Skeletal muscle tissue (tissue), 4 donors: ENCODE data around the gene NFATC4. TPM values are rescaled to one million over a fixed set of nuclear protein-coding genes. Genes with fewer than 3 reads are reported as not detected.
A peak's percentile ranks its signal among the peaks of the same experiment; 100 is the strongest.
"Not testable (repeated sequence)": the region's sequence is repeated elsewhere in the genome, so short reads cannot be mapped to it uniquely, and the experiment has no call there.

Experiments
- H3K27ac ChIP-seq: one replicate; pipeline ENCODE4 v1.7.0; 2013; ENCODE audit warnings: mild to moderate bottlenecking, low read depth, low read length, inconsistent platforms
- H3K27me3 ChIP-seq, 3 donors: one replicate each; pipeline ENCODE4 v1.7.0; 2013; ENCODE audit warnings: low read length in 3 of 3; ENCODE audit not compliant: control insufficient read depth in 3 of 3, insufficient read depth in 3 of 3
- H3K36me3 ChIP-seq, 3 donors: one replicate each; pipeline ENCODE4 v1.7.0; 2013; ENCODE audit warnings: low read length in 3 of 3; ENCODE audit not compliant: control insufficient read depth in 3 of 3, insufficient read depth in 3 of 3
- H3K4me1 ChIP-seq, 3 donors: one replicate each; pipeline ENCODE4 v1.7.0; 2013; ENCODE audit warnings: low read length in 3 of 3, mild to moderate bottlenecking in 3 of 3; ENCODE audit not compliant: control insufficient read depth in 3 of 3, insufficient read depth in 3 of 3
- H3K4me3 ChIP-seq, 3 donors: one replicate each; pipeline ENCODE4 v1.7.0; 2013; ENCODE audit warnings: low read length in 3 of 3
- H3K9ac ChIP-seq, 3 donors: one replicate each; pipeline ENCODE4 v1.7.0; 2013; ENCODE audit warnings: low read length in 3 of 3, mild to moderate bottlenecking in 3 of 3, moderate library complexity in 2 of 3, low read depth in 1 of 3
- H3K9me3 ChIP-seq, 3 donors: one replicate each; pipeline ENCODE4 v1.7.0; 2013; ENCODE audit warnings: low read length in 3 of 3; ENCODE audit not compliant: control insufficient read depth in 3 of 3
- total RNA-seq: library from RNA; depleted of rRNA; stranded (reverse); fragments of >200 nt; gene quantifications from one replicate; pipeline ENCODE4 v1.2.3, GENCODE V29; 2014
- donor health status: Osteomylitis.

The NFATC4 gene
- total RNA-seq, 1 donor from 2014 or later: 21.4 TPM

DNA sequence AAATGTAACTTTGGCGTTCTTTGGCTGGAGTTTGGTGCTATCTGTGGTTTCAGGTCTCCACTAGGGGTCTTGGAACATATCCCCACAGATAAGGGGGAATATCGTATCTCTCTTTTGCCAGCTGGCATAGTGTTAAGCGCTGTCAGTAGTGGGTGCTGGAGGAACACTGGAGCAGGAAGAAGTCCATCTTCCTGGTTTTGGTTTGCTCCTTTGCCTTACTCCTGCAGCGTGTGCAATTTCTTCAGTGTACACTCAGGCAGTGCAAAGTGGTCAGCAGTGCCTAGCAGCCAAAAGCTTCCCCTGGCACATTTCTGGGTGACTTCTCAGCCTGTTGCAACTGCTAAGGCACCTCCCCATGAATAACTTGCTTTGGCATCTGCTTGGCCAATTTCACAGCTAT, 16.5 kb upstream of the NFATC4 start:
- no peaks in the 10 kb centered on the region for H3K36me3 ChIP-seq
- no peak overlapping the region for H3K27ac ChIP-seq
- H3K27me3 ChIP-seq: peaks cover 11 to 28% (median 11%) of the 10 kb centered on the region in 3 donors
- H3K4me3 ChIP-seq: no peak overlapping the region
- peaks cover 0 to 4% (median 0%) of the 10 kb centered on the region in 3 donors for H3K4me1 ChIP-seq
- H3K9ac ChIP-seq: no peak overlapping the region
- no peaks in the 10 kb centered on the region for H3K9me3 ChIP-seq

- Histone ChIP-seq H3K27me3 (peaks cover 4 to 21% (median 7%) of the 10 kb centered on the region in 3 donors), H3K4me1 (no peaks in the 10 kb centered on the region), H3K9ac (no peak overlapping the region), H3K4me3 (no peak overlapping the region), H3K9me3 (no peaks in the 10 kb centered on the region), H3K36me3 (no peaks in the 10 kb centered on the region), H3K27ac (no peak overlapping the region)
Measured at GRCh38 chr14:24353559-24354481, 14.2 kb upstream of the NFATC4 start.

DNA sequence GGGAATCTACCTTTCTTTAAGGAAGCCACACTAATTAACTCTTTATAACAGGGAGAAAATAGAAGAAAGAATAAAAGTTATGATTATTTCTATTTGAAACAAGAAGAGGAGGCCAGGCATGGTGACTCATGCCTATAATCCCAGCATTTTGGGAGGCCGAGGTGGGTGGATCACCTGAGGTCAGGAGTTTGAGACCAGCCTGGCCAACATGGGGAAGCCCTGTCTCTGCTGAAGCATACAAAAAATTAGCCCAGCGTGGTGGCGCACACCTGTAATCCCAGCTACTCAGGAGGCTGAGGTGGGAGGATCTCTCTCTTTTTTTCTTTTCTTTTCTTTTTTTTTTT, 13.5 kb upstream of the NFATC4 start:
- not testable (repeated sequence) for H3K9ac ChIP-seq, H3K9me3 ChIP-seq, H3K36me3 ChIP-seq, H3K4me1 ChIP-seq, H3K27ac ChIP-seq, H3K4me3 ChIP-seq
- peaks cover 4 to 18% (median 7%) of the 10 kb centered on the region in 3 donors for H3K27me3 ChIP-seq

GRCh38 chr14:24355009-24355408, 13.0 kb upstream of the NFATC4 start:
- H3K9me3 ChIP-seq: no peaks in the 10 kb centered on the region
- peaks cover 4 to 18% (median 7%) of the 10 kb centered on the region in 3 donors for H3K27me3 ChIP-seq
- no peak overlapping the region for H3K27ac ChIP-seq
- H3K4me1 ChIP-seq: no peaks in the 10 kb centered on the region
- no peak overlapping the region for H3K4me3 ChIP-seq
- H3K9ac ChIP-seq: no peak overlapping the region
- no peaks in the 10 kb centered on the region for H3K36me3 ChIP-seq

GRCh38 chr14:24356208-24356607, 11.8 kb upstream of the NFATC4 start:
- no peaks in the 10 kb centered on the region for H3K9me3 ChIP-seq
- H3K36me3 ChIP-seq: no peaks in the 10 kb centered on the region
- H3K9ac ChIP-seq: no peak overlapping the region
- no peaks in the 10 kb centered on the region for H3K4me1 ChIP-seq
- H3K27me3 ChIP-seq: peaks cover 4 to 17% (median 7%) of the 10 kb centered on the region in 3 donors
- H3K27ac ChIP-seq: no peak overlapping the region
- no peak overlapping the region for H3K4me3 ChIP-seq

DNA sequence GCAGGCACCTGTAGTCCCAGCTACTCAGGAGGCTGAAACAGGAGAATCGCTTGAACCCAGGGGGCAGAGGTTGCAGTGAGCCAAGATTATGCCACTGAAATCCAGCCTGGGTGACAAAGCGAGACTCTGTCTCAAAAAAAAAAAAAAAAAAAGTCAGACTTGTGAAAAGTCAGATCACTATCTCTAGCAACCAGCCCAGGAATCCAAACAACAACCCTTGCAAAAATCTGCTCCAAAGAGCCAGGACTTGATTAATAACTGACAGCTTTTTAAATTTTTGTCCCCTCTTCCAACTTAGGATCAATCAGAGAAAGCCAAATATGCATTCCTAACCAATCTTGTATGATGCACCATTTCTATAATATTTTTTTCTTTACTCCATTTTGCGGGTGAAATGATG, 7.7 kb upstream of the NFATC4 start:
- no peaks in the 10 kb centered on the region for H3K9me3 ChIP-seq
- H3K4me3 ChIP-seq: no peak overlapping the region
- H3K9ac ChIP-seq: no peak overlapping the region
- peaks cover 0 to 4% (median 3%) of the 10 kb centered on the region in 3 donors for H3K4me1 ChIP-seq
- no peak overlapping the region for H3K27ac ChIP-seq
- H3K36me3 ChIP-seq: no peaks in the 10 kb centered on the region
- peaks cover 0 to 11% (median 2%) of the 10 kb centered on the region in 3 donors for H3K27me3 ChIP-seq

DNA sequence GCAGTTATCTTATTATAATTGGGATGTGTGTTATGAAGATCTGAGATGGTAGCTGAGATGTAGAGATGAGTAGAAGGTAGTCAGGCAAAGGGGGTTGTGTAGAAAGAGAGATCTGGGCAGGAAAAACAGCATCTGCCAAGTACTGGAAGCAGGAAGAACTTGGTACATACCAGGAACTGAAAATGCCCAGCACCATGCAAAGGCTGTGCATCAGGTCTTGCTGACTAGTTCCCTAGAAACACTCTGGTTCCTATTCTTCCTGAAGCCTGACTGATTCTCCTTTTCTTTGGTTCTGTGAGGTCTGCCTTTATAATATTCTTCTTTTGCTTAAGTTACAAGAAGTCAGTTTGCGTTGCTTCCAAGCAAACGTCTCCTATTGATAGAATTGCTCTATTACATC, 6.7 kb upstream of the NFATC4 start:
- Histone ChIP-seq H3K27me3 (peaks cover 4 to 17% (median 11%) of the 10 kb centered on the region in 3 donors), H3K4me1 (peaks cover 7 to 10% (median 10%) of the 10 kb centered on the region in 3 donors), H3K27ac (no peak overlapping the region), H3K9me3 (no peaks in the 10 kb centered on the region), H3K4me3 (no peak overlapping the region), H3K36me3 (no peaks in the 10 kb centered on the region), H3K9ac (no peak overlapping the region)

GRCh38 chr14:24362241-24362960, 5.6 kb upstream of the NFATC4 start:
- H3K27ac ChIP-seq: no peak overlapping the region
- no peaks in the 10 kb centered on the region for H3K9me3 ChIP-seq
- H3K36me3 ChIP-seq: no peaks in the 10 kb centered on the region
- no peak overlapping the region for H3K4me3 ChIP-seq
- no peak overlapping the region for H3K9ac ChIP-seq
- peaks cover 9 to 14% (median 13%) of the 10 kb centered on the region in 3 donors for H3K4me1 ChIP-seq
- H3K27me3 ChIP-seq: peaks cover 7 to 24% (median 18%) of the 10 kb centered on the region in 3 donors

- Histone ChIP-seq H3K36me3 (no peaks in the 10 kb centered on the region), H3K4me3 (no peak overlapping the region), H3K27me3 (peaks cover 10 to 27% (median 21%) of the 10 kb centered on the region in 3 donors), H3K9me3 (no peaks in the 10 kb centered on the region), H3K4me1 (peaks cover 12 to 17% (median 16%) of the 10 kb centered on the region in 3 donors), H3K27ac (no peak overlapping the region), H3K9ac (no peak overlapping the region)
Measured at GRCh38 chr14:24363401-24363800, 4.6 kb upstream of the NFATC4 start.

- Histone ChIP-seq H3K9ac (no peak overlapping the region), H3K4me1 (peaks cover 12 to 17% (median 16%) of the 10 kb centered on the region in 3 donors), H3K27ac (peak overlapping the region; percentile 88), H3K36me3 (no peaks in the 10 kb centered on the region), H3K27me3 (peaks cover 16 to 31% (median 27%) of the 10 kb centered on the region in 3 donors), H3K4me3 (no peak overlapping the region), H3K9me3 (no peaks in the 10 kb centered on the region)
Measured at GRCh38 chr14:24364841-24365240, 3.1 kb upstream of the NFATC4 start.
